Measurements from ENCODE around the gene PTCD1.
"Not testable (repeated sequence)": the region's sequence is repeated elsewhere in the genome, so short reads cannot be mapped to it uniquely, and the experiment has no call there.

Gene PTCD1

DNA sequence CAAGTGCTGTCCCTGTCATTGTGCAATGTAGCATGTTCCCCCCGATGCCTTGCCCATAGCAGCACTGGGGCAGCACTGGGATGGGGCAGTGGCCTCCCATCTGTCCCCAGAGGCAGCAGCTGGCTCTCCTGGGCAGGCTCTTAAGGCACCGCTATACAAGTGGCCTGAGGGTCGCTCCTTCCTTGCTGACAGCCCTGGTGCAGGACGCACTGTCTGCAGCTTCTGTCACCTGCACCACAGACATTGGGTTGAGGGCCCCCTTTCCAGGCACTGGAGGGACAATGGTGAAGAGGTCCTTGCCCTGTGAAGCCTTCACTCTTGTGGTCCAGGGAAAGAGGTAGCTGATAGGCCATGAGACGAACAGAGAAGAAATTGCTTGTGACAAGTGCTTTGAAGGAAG, 10.7 kb upstream of the PTCD1 start:
- DNase-seq: no peak

DNA sequence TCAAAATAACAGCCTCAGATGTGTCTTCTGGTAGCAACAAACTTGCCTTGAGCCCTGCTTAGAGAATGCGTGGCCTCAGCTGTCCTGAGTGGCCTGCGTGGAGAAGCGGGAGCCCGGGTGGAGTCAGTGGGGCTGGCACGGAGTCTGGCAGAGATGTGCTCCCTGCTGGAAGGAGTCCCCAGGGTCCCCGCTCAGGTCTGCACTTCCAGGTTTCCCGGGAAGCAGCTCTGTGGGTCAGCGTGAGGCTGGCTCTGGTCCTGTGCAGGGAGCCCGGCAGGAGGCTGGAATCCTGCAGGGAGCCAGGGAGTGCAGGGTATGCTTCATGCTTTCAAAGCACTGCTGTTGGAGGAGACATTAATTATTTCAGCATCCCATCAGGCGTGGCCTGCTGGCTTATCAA, 10.3 kb upstream of the PTCD1 start:
- no peak for DNase-seq

- DNase-seq: peak in 1 of 2 experiments; percentile 17
Observed at GRCh38 chr7:99447943-99448342, 9.3 kb upstream of the PTCD1 start.

- no peak for DNase-seq
Observed at GRCh38 chr7:99446096-99446495, 7.5 kb upstream of the PTCD1 start.

- no peak for DNase-seq
Observed at GRCh38 chr7:99440195-99440594, 1.6 kb upstream of the PTCD1 start.

DNA sequence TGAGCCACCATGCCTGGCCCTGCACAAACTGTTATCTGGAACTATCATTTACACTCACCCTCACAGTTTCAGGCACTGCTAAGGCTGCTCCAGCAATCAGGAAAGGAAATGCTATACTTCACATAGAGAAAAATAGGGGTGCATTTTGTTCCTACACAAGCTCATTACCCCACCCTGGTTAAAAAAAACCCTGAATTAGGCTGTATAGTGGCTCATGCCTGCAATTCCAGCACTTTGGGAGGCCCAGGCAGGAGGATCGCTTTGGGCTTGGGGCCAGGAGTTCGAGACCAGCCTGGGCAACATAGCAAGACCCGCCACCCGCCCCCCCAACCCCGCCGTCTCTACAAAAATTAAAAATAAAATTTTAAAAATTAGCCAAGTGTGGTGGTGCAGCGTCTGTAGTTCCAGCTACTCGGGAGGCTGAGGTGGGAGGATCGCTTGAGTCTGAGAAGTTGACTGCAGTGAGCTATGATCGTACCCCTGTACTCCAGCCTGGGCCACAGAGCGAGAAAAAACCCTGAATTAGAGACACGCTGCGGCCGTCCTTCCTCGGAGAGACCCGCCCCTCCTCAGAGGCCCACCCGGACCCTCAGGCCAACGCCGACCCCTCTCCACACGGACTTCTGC, 539 bp downstream of the PTCD1 start:
- no peak for DNase-seq

DNA sequence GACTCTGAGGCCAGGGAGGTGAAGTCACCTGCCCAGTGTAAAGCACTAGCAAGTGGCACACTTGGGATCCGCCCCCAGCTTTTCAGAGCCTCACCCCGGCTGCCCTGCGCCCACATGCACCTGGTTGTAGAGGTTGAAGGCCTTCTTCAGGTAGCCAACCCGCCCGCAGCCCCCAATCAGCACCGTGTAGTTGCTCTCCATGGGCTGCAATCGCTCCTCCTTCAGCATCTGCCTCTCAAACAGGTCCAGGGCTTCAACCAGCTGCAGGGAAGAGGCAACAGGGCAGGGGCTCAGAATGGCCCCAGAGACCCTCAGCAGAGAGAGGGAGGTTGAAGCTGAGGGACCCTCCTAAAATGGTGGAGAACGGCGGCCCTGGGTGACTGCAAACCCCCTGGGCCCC, 5.4 kb downstream of the PTCD1 start:
- DNase-seq: no peak

DNA sequence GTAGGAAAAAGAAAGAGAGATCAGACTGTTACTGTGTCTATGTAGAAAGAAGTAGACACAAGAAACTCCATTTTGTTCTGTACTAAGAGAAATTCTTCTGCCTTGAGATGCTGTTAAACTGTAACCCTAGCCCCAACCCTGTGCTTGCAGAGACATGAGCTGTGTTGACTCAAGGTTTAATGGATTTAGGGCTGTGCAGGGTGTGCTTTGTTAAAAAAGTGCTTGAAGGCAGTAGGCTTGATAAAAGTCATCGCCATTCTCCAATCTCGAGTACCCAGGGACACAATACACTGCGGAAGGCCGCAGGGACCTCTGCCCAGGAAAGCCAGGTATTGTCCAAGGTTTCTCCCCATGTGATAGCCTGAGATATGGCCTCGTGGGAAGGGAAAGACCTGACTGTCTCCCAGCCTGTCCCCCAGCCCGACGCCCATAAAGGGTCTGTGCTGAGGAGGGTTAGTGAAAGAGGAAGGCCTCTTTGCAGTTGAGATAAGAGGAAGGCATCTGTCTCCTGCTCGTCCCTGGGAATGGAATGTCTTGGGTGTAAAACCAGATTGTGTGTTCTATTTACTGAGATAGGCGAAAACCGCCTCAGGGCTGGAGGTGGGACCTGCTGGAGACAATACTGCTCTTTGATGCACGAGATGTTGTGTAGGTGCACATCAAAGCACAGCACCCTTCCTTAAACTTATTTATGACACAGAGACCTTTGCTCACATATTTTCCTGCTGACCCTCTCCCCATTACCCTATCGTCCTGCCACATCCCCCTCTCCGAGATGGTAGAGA, 6.7 kb downstream of the PTCD1 start:
- not testable (repeated sequence) for DNase-seq

DNA sequence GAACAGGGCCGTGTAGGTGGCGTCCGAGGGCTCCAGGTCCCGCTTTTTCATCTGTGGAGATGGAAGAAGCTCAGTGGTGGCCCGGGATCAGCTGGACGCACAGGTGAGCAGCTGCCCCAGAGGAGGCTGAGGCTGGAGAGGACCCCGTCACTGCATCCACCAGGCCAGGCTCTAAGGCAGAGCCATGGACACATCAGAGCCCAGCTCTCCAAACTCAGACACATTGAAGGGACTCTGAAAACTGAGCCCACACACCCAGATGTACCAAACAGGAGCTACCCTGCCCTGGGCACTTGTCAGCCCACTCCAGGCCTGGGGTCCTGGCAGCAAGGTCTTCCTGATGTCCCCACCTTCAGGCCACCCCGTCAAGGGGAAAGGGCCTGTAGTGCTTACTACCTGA, 8.8 kb downstream of the PTCD1 start:
- no peak for DNase-seq

DNA sequence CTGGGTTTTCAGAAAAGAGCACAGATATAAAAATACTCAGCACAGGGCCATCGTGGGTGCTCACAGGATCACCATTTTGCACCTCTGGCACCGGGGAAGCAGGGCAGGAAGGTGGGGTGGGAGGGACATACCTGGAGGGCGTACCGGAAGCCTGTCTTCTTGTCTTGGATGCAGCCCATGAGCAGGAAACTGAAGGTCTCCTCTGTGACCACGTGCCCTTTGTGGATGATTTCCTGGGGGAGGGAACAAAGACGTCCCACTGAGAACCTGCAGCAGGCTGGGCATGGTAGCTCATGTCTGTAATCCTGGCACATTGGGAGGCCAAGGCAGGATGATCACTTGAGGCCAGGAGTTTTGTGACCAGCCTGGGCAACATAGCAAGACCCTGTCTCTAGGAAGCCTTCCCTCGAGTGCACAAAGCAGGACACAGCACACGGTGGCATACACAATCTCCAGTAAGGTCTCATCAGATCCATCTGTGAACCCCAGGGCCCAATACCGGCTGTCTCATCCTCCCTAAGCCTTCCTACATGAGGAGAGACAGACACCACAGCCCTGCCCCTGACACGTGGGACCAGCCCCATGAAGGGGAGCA, 9.5 kb downstream of the PTCD1 start:
- DNase-seq: no peak

GRCh38 chr7:99424932-99425730, 13.5 kb downstream of the PTCD1 start:
- no peak for DNase-seq

- no peak for DNase-seq
Observed at GRCh38 chr7:99422625-99423024, 16.0 kb downstream of the PTCD1 start.

- no peak for DNase-seq
Observed at GRCh38 chr7:99422186-99422585, 16.4 kb downstream of the PTCD1 start.

GRCh38 chr7:99420986-99421385, 17.6 kb downstream of the PTCD1 start:
- DNase-seq: no peak

- DNase-seq: no peak
Observed at GRCh38 chr7:99420213-99420612, 18.4 kb downstream of the PTCD1 start.

DNA sequence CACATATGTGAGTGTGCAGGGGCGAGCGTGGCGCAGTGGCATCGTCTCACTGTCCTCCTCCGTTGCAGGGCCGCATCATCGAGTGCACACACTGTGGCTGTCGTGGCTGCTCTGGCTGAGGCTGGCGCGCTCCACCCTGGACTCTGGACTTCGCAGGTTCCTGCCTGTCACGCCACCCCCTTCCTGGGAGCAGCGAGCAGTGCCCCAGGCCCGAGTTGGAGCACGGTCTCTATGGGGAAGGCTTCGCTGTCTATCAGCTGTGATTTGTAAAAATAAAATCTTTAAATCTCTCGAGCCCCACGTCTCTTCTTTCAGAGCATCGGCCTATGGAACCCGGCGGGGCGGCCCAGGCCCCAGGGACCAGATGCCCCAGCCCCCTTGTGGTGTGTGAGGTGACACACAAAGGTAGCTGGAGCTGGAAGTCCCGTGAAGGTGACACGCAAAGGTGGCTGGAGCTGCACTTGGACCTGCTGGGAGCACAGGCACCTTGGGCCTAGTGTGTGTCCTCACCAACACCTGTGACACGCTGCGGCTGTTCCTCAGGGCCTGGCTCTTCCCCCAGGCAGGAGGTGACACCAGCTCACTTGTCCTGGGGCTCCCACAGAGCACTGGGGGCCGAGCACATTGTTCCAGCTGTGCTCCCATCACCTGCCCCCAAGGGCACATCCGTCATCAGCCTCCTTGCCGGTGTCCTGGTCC, 19.1 kb downstream of the PTCD1 start:
- no peak for DNase-seq

DNA sequence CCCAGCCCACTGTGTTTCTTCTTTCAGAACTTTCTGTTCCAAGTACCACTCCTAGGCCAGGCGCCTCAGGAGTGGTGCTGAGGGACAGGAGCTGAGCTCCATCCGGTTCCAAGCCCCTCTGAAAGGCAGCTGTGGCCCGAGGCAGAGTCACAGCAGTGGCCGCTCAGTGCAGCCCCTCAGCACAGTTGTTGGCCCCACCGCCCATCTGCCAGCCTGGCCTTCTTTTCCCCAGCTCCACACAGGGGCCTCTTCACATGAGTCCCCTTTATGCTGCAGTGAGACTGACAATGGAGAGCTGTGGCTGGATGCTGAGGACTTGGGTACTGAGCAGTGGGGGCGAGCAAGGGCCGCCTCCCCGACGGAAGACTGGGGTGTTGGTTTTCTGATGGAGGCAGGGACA, 20.3 kb downstream of the PTCD1 start:
- DNase-seq: no peak

GRCh38 chr7:99415513-99416127, 23.0 kb downstream of the PTCD1 start:
- peak in 1 of 2 experiments; percentile 44 for DNase-seq

DNA sequence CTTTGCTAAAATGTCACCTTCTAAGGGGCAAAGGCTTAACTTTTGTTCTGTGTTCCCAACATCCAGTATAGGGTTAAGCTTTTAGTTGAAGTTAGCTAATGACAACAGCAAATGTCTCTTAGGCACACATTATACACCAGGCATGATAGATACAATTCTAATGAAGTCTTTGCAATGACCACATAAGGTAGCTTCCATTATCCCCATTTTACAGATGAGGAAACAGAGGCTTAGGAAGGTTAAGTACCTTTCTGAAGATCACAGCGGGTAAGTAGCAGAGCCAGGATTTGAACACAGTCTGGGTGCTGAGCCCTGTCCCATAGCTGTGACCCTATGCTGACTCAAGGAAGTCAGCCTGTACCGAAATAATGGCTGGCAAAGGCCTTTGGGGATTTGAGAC, 28.0 kb downstream of the PTCD1 start:
- DNase-seq: no peak

- no peak for DNase-seq
Observed at GRCh38 chr7:99409806-99410205, 28.8 kb downstream of the PTCD1 start.

DNA sequence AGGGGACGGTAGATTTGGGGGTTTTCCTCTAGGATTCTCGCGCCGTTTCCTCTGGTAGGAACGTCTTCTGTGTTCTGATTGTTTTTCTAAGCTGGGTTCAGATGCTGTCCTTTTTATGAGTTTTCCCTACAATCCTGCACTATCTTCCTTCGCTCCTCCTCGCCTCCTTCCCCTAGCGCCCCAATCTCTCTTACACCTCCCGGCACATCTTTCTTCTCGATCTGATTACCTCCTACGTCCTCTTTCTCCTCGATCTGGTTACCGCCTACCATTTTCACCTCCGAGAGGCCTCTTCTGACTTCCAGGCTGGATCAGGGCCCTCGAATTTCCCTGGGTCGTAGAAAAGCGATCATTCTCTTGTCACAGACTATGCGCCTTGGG, 29.4 kb downstream of the PTCD1 start:
- no peak for DNase-seq
